K562 (cell line): ENCODE results near the gene FXYD4. TPM values are rescaled to one million over a fixed set of nuclear protein-coding genes. Genes with fewer than 3 reads are reported as not detected.

ENCODE experiments used
- ATAC-seq: fragments of 200-7000 bp; cut with Tn5 transposase; 3 replicates; pipeline ENCODE4 v1.9.1; 2020; ENCODE audit warnings: moderate library complexity
- BruUV-seq: library from RNA; stranded (reverse); fragments of 400-500 nt; replicated peaks from 2 replicates; lab custom pipeline; 2021; lab: Mats Ljungman, UMichigan
- CTCF ChIA-PET: fragments of 300-600 bp; formaldehyde crosslinking; extraction: SDS; loops from one replicate; lab custom pipeline; 2021; ENCODE audit warnings: low intra/inter-chr PET ratio; lab: Yijun Ruan, JAX
- POLR2A ChIA-PET: fragments of 300-600, 350-650 bp; sonication (Branson Sonifier 250); formaldehyde crosslinking; extraction: SDS; loops from one replicate; lab custom pipeline; 2021; ENCODE audit warnings: antibody characterized with exemption, inconsistent platforms; lab: Yijun Ruan, JAX
- DNase-seq, 4 experiments: peaks; one replicate each; pipeline versions ENCODE4 v3.0.0 to v3.0.0-alpha.2; 2011 to 2018; ENCODE audit warnings: low spot score in 3 of 4, mixed read lengths in 3 of 4; ENCODE audit errors: extremely low read depth in 1 of 4
- FAIRE-seq: peaks from 2 replicates; lab custom pipeline; 2011; peaks lifted over from hg19 to GRCh38; lab: Jason Lieb, UNC
- H2AFZ ChIP-seq: 2 replicates; pipeline ENCODE4 v1.6.0; 2011; ENCODE audit warnings: low read depth, low read length, control low read depth, inconsistent platforms
- H3K27ac ChIP-seq: fragments of 200-600 bp; 3 replicates; pipeline ENCODE4 v1.8.0; 2011; ENCODE audit warnings: low read depth, mild to moderate bottlenecking, control low read depth, inconsistent platforms, low read length, moderate library complexity, mixed read lengths; ENCODE audit errors: extremely low read depth
- H3K27me3 ChIP-seq, 2 experiments: fragments of 300-600 bp in 1 of 2; 2 replicates in 1 of 2; 3 replicates in 1 of 2; pipeline versions ENCODE4 v1.6.0 to v1.8.0; 2011; ENCODE audit warnings: inconsistent platforms in 2 of 2, low read length in 2 of 2, mild to moderate bottlenecking in 1 of 2, mixed read lengths in 1 of 2, moderate library complexity in 1 of 2; ENCODE audit not compliant: control insufficient read depth in 2 of 2, insufficient read depth in 2 of 2
- H3K36me3 ChIP-seq: fragments of 300-600 bp; 3 replicates; pipeline ENCODE4 v1.8.0; 2011; ENCODE audit warnings: mild to moderate bottlenecking, low read length, inconsistent platforms; ENCODE audit not compliant: control insufficient read depth, insufficient read depth
- H3K4me1 ChIP-seq, 2 experiments: fragments of 200-600 bp in 1 of 2; replicated peaks in 1 of 2; 2 replicates in 1 of 2; 3 replicates in 1 of 2; pipeline versions ENCODE4 v1.5.1 to v1.8.0; 2011; ENCODE audit warnings: inconsistent platforms in 2 of 2, low read length in 2 of 2, mild to moderate bottlenecking in 1 of 2, mixed read lengths in 1 of 2, moderate library complexity in 1 of 2; ENCODE audit not compliant: control insufficient read depth in 2 of 2, insufficient read depth in 2 of 2
- H3K4me2 ChIP-seq: 2 replicates; pipeline ENCODE4 v1.6.1; 2011; ENCODE audit warnings: low read length, control low read depth, inconsistent platforms, mixed read lengths; ENCODE audit not compliant: insufficient read depth
- H3K4me3 ChIP-seq: fragments of 200-600 bp; sonication (generic), shearing (Covaris generic); 2 replicates; pipeline ENCODE4 v1.5.1; 2016; ENCODE audit warnings: control low read depth, inconsistent platforms
- H3K79me2 ChIP-seq: fragments of 200-600 bp; 3 replicates; pipeline ENCODE4 v1.8.0; 2011; ENCODE audit warnings: low read length, inconsistent platforms; ENCODE audit not compliant: control insufficient read depth, insufficient read depth
- H3K9ac ChIP-seq, 2 experiments: 2 replicates each; pipeline versions ENCODE4 v1.6.0 to v1.6.1; 2011; ENCODE audit warnings: low read depth in 2 of 2, low read length in 2 of 2, control low read depth in 1 of 2, inconsistent platforms in 1 of 2, mild to moderate bottlenecking in 1 of 2, mixed read lengths in 1 of 2; ENCODE audit not compliant: insufficient read depth in 1 of 2
- H3K9me1 ChIP-seq: one replicate; pipeline ENCODE4 v1.6.0; 2011; ENCODE audit warnings: inconsistent platforms, mild to moderate bottlenecking, low read length, moderate library complexity; ENCODE audit not compliant: control insufficient read depth, insufficient read depth
- H3K9me3 ChIP-seq: replicated peaks from 2 replicates; pipeline ENCODE4 v1.5.1; 2011; ENCODE audit warnings: low read depth, low read length, inconsistent platforms; ENCODE audit not compliant: control insufficient read depth, insufficient read depth
- H4K20me1 ChIP-seq: replicated peaks from 2 replicates; pipeline ENCODE4 v1.6.1; 2011; ENCODE audit warnings: low read length, inconsistent platforms, mixed read lengths; ENCODE audit not compliant: control insufficient read depth, insufficient read depth
- WGBS: fragments of 100-300 bp; shearing (Covaris generic); methylation state at CpG from one replicate; pipeline ENCODE4 v1.1.6; 2016; ENCODE audit warnings: low coverage, mixed read lengths; ENCODE audit not compliant: insufficient coverage; ENCODE audit errors: missing lambda C conversion rate; 5-methylcytosine and 5-hydroxymethylcytosine counted together
- in situ Hi-C: fragments of 300-500 bp; cut with MboI; formaldehyde crosslinking; loops from 4 replicates; pipeline ENCODE4 v1.15.0; 2018; ENCODE audit warnings: inconsistent platforms, mixed read lengths
- intact Hi-C: fragments of 100-400 bp; cut with micrococcal nuclease; formaldehyde crosslinking; loops from 2 replicates; pipeline ENCODE4 v1.14.2; 2022
- polyA plus RNA-seq, 8 experiments: library from polyadenylated mRNA; depleted of rRNA in 4 of 8; stranded (reverse) in 5 of 8; unstranded in 3 of 8; fragments of >200 nt; fragmentation: Nextera tagmentation in 2 of 8; fragmentation: Illumina TruSeq in 1 of 8; extraction: Ambion mirVana in 2 of 8; extraction: Trizol in 1 of 8; gene quantifications; 2 replicates each; pipeline versions ENCODE4 v1.2.1 to v1.2.3, GENCODE V29; 2011 to 2014; ENCODE audit warnings: inconsistent platforms in 1 of 8, missing spikeins in 1 of 8
- total RNA-seq, 7 experiments: library from RNA; depleted of rRNA in 6 of 7; stranded (reverse); fragments of >200 nt in 6 of 7; fragmentation: Illumina TruSeq in 2 of 7; extraction: Trizol in 2 of 7; gene quantifications; 2 replicates each; pipeline versions ENCODE4 v1.2.1 to v1.2.3, GENCODE V29; 2011 to 2021; ENCODE audit warnings: low replicate concordance in 1 of 7
- TF ChIP-seq, protein P1 (sequence below): sonication (generic); formaldehyde crosslinking; IDR thresholded peaks from 2 replicates; pipeline ENCODE4 v1.8.1; 2023; ENCODE audit warnings: mild to moderate bottlenecking, missing genetic modification reagents
- TF ChIP-seq, protein P2 (sequence below), 3 experiments: fragments of 200-800 bp in 1 of 3; sonication (Bioruptor generic) in 1 of 3; sonication (generic) in 1 of 3; formaldehyde crosslinking in 1 of 3; IDR thresholded peaks; 2 replicates each; pipeline versions ENCODE4 v1.6.1 to v1.8.0; 2016 to 2022; ENCODE audit warnings: mild to moderate bottlenecking in 2 of 3, missing compliant biosample characterization in 2 of 3, missing genetic modification characterization in 2 of 3, missing genetic modification reagents in 1 of 3

FXYD4 gene
- total and polyA plus RNA-seq, 9 of the 15 experiments (the other 6 are each of a cell fraction or from before 2014, with no cell fraction given) = not detected

DNA sequence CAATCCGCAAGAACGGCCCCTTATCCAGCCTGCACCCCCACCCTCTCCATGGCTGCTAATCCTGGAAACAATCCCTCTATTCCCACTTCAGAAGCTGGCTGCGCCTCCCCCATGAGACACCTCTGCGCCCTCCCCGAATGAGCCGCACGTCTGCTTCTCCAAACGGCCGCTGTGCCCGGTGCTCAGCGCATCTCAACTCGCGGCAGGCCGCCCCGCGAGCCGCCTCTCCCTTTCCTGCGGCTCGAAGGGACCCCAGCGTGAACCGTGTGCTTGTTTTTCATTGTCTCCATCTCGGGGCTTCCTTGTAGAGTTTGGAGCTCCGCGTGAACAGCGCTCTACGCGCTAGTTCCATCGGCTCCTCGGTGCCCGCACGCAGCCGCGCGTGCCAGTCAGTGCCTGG, 20.8 kb upstream of the FXYD4 start:
- TF ChIP-seq, protein P1, sequence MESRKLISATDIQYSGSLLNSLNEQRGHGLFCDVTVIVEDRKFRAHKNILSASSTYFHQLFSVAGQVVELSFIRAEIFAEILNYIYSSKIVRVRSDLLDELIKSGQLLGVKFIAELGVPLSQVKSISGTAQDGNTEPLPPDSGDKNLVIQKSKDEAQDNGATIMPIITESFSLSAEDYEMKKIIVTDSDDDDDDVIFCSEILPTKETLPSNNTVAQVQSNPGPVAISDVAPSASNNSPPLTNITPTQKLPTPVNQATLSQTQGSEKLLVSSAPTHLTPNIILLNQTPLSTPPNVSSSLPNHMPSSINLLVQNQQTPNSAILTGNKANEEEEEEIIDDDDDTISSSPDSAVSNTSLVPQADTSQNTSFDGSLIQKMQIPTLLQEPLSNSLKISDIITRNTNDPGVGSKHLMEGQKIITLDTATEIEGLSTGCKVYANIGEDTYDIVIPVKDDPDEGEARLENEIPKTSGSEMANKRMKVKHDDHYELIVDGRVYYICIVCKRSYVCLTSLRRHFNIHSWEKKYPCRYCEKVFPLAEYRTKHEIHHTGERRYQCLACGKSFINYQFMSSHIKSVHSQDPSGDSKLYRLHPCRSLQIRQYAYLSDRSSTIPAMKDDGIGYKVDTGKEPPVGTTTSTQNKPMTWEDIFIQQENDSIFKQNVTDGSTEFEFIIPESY = peak; percentile 35; the same call in 1 of the 2 replicates
- TF ChIP-seq, protein P2, sequence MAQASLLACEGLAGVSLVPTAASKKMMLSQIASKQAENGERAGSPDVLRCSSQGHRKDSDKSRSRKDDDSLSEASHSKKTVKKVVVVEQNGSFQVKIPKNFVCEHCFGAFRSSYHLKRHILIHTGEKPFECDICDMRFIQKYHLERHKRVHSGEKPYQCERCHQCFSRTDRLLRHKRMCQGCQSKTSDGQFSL (CRISPR knock-in tag; IDR thresholded peaks at IDR 0.05) = no peak
- TF ChIP-seq, protein P2 (tag; IDR thresholded peaks at IDR 0.05) = no peak
- Histone ChIP-seq H3K27me3 (peaks cover 13 to 19% of the 10 kb centered on the region in 2 experiments; a peak in 4 of 5 replicates), H3K36me3 (no peaks in the 10 kb centered on the region), H3K4me2 (no peak overlapping the region), H3K79me2 (no peaks in the 10 kb centered on the region), H3K27ac (no peak overlapping the region), H3K4me1 (peaks cover 6 to 16% of the 10 kb centered on the region in 2 experiments), H2AFZ (no peak overlapping the region), H3K9me1 (no peaks in the 10 kb centered on the region), H4K20me1 (no peaks in the 10 kb centered on the region), H3K4me3 (no peak overlapping the region), H3K9me3 (no peaks in the 10 kb centered on the region), H3K9ac (no peak overlapping the region)
- no TSS peak for BruUV-seq
- POLR2A ChIA-PET = no interaction called here
- intact Hi-C loops = no loop called here
- CTCF ChIA-PET = no interaction called here
- ATAC-seq = no peak
- in situ Hi-C loops = no loop called here
- 39% methylated on average over 28 of the region's 34 CpGs for WGBS
- no peak for FAIRE-seq
- no peak for DNase-seq
